Uterus (tissue), 4 donors: Measurements from ENCODE around the gene STRN. TPM values are rescaled to one million over a fixed set of nuclear protein-coding genes. Genes with fewer than 3 reads are reported as not detected.

Experiments
- DNase-seq, 2 donors: peaks; one replicate each; pipeline ENCODE4 v3.0.0-alpha.2; 2019 to 2020
- H3K27ac ChIP-seq, 2 donors: fragments of 200-600 bp; sonication (generic); 1 replicate in 1 of 2; 2 replicates in 1 of 2; pipeline ENCODE4 v1.5.1; 2016 to 2018
- H3K27me3 ChIP-seq, 2 donors: fragments of 200-600 bp; sonication (generic); one replicate each; pipeline ENCODE4 v1.5.1; 2018 to 2019; ENCODE audit warnings: control low read depth in 1 of 2
- H3K36me3 ChIP-seq, 2 donors: fragments of 200-600 bp; sonication (generic); one replicate each; pipeline ENCODE4 v1.5.1; 2019; ENCODE audit warnings: control low read depth in 1 of 2
- H3K4me1 ChIP-seq, 2 donors: fragments of 200-600 bp; sonication (generic); one replicate each; pipeline ENCODE4 v1.5.1; 2018 to 2019; ENCODE audit warnings: control low read depth in 1 of 2
- H3K4me3 ChIP-seq, 2 donors: fragments of 200-600 bp; sonication (generic); 1 replicate in 1 of 2; 2 replicates in 1 of 2; pipeline ENCODE4 v1.5.1; 2018 to 2019; ENCODE audit warnings: mild to moderate bottlenecking in 1 of 2
- H3K9me3 ChIP-seq, 2 donors: fragments of 200-600 bp; sonication (generic); one replicate each; pipeline ENCODE4 v1.5.1; 2019; ENCODE audit warnings: control low read depth in 1 of 2
- CTCF ChIP-seq, 4 experiments: fragments of 200-600 bp in 2 of 4; fragments of 450-650 bp in 2 of 4; sonication (generic) in 2 of 4; IDR thresholded peaks; one replicate each; pipeline ENCODE4 v1.5.1; 2016 to 2019; ENCODE audit warnings: antibody characterized with exemption in 4 of 4, mild to moderate bottlenecking in 2 of 4, moderate library complexity in 1 of 4
- POLR2A ChIP-seq, 2 donors: fragments of 450-650 bp; IDR thresholded peaks; one replicate each; pipeline ENCODE4 v1.6.1; 2016; ENCODE audit warnings: antibody characterized with exemption in 2 of 2, mild to moderate bottlenecking in 1 of 2, moderate library complexity in 1 of 2
- intact Hi-C: fragments of 100-400 bp; cut with DNase I; formaldehyde crosslinking; loops from one replicate; pipeline ENCODE4 v1.15.1; 2023; ENCODE audit warnings: low total_unique reads
- total RNA-seq, 4 donors: library from RNA; depleted of rRNA in 3 of 4; stranded (reverse); fragments of >200 nt in 3 of 4; gene quantifications; one replicate each; pipeline versions ENCODE4 v1.1.0 to v1.2.4, GENCODE V29; 2014 to 2023
- donor health status: DM: yes; HTN: yes; CAD: no.

Gene STRN
- total RNA-seq, 4 donors from 2014 or later, result 12.0 to 29.0 (median 20.2) TPM

GRCh38 chr2:36861896-36862295, 104.4 kb downstream of the STRN start:
- no peak overlapping the region for H3K27ac ChIP-seq
- no peak overlapping the region for H3K4me3 ChIP-seq
- H3K27me3 ChIP-seq, result no peaks in the 10 kb centered on the region
- no peaks in the 10 kb centered on the region for H3K36me3 ChIP-seq
- H3K4me1 ChIP-seq, result no peaks in the 10 kb centered on the region
- DNase-seq, result no peak
- intact Hi-C loops, result no loop called here
- TF ChIP-seq POLR2A (IDR thresholded peaks at IDR 0.05), result no peak
- no peak for TF ChIP-seq CTCF (IDR thresholded peaks at IDR 0.05)
- no peaks in the 10 kb centered on the region for H3K9me3 ChIP-seq

- no peaks in the 10 kb centered on the region for H3K36me3 ChIP-seq
- no peaks in the 10 kb centered on the region for H3K27me3 ChIP-seq
- intact Hi-C loops, result no loop called here
- H3K4me1 ChIP-seq, result no peaks in the 10 kb centered on the region
- H3K4me3 ChIP-seq, result no peak overlapping the region
- H3K9me3 ChIP-seq, result no peaks in the 10 kb centered on the region
- no peak overlapping the region for H3K27ac ChIP-seq
- DNase-seq, result no peak
- TF ChIP-seq POLR2A (IDR thresholded peaks at IDR 0.05), result no peak
- TF ChIP-seq CTCF (IDR thresholded peaks at IDR 0.05), result no peak
Measured at GRCh38 chr2:36859366-36859792, 107.0 kb downstream of the STRN start.

- Histone ChIP-seq H3K9me3 (no peaks in the 10 kb centered on the region), H3K27ac (no peak overlapping the region), H3K4me3 (no peak overlapping the region), H3K27me3 (no peaks in the 10 kb centered on the region), H3K4me1 (no peaks in the 10 kb centered on the region), H3K36me3 (no peaks in the 10 kb centered on the region)
- TF ChIP-seq CTCF (IDR thresholded peaks at IDR 0.05) (no peak), POLR2A (IDR thresholded peaks at IDR 0.05) (no peak)
- intact Hi-C loops, result no loop called here
- DNase-seq, result no peak
Measured at GRCh38 chr2:36858551-36859365, 107.6 kb downstream of the STRN start.

GRCh38 chr2:36857713-36858112, 108.6 kb downstream of the STRN start:
- Histone ChIP-seq H3K27me3 (no peaks in the 10 kb centered on the region), H3K27ac (no peak overlapping the region), H3K9me3 (no peaks in the 10 kb centered on the region), H3K4me1 (no peaks in the 10 kb centered on the region), H3K36me3 (no peaks in the 10 kb centered on the region), H3K4me3 (no peak overlapping the region)
- no peak for TF ChIP-seq CTCF (IDR thresholded peaks at IDR 0.05)
- TF ChIP-seq POLR2A (IDR thresholded peaks at IDR 0.05), result no peak
- intact Hi-C loops, result no loop called here
- DNase-seq, result no peak

GRCh38 chr2:36855429-36855828, 110.9 kb downstream of the STRN start:
- DNase-seq, result no peak
- Histone ChIP-seq H3K27ac (no peak overlapping the region), H3K36me3 (no peaks in the 10 kb centered on the region), H3K9me3 (no peaks in the 10 kb centered on the region), H3K4me3 (no peak overlapping the region), H3K4me1 (no peaks in the 10 kb centered on the region), H3K27me3 (no peaks in the 10 kb centered on the region)
- no peak for TF ChIP-seq POLR2A (IDR thresholded peaks at IDR 0.05)
- no peak for TF ChIP-seq CTCF (IDR thresholded peaks at IDR 0.05)
- intact Hi-C loops, result no loop called here
